Progenitor cell of endocrine pancreas (in vitro differentiated cells): ENCODE measurements around the gene KCNQ5. TPM values are rescaled to one million over a fixed set of nuclear protein-coding genes. Genes with fewer than 3 reads are reported as not detected.

ENCODE experiments used
- DNase-seq: peaks from one replicate; pipeline ENCODE4 v3.0.0; 2021; ENCODE audit warnings: low spot score; ENCODE audit not compliant: unreplicated experiment
- H3K27ac Mint-ChIP-seq: 2 replicates; pipeline ENCODE4 v1.8.0; 2021; ENCODE audit warnings: mild to moderate bottlenecking, moderate library complexity, mixed read lengths
- H3K27me3 Mint-ChIP-seq: 2 replicates; pipeline ENCODE4 v1.8.0; 2021; ENCODE audit warnings: mixed read lengths
- H3K36me3 Mint-ChIP-seq: 2 replicates; pipeline ENCODE4 v1.8.0; 2022; ENCODE audit warnings: mixed read lengths; ENCODE audit not compliant: insufficient read depth
- H3K4me1 Mint-ChIP-seq: 2 replicates; pipeline ENCODE4 v1.8.0; 2021; ENCODE audit warnings: low read depth, mixed read lengths
- H3K4me3 Mint-ChIP-seq: 2 replicates; pipeline ENCODE4 v1.8.0; 2021; ENCODE audit warnings: low read depth, mild to moderate bottlenecking, moderate library complexity, mixed read lengths
- H3K9me3 Mint-ChIP-seq: 2 replicates; pipeline ENCODE4 v1.8.0; 2021; ENCODE audit warnings: low read depth, mixed read lengths
- CTCF ChIP-seq: fragments of 200-600 bp; sonication (generic); IDR thresholded peaks from one replicate; pipeline ENCODE4 v1.5.0; 2021; ENCODE audit warnings: antibody characterized with exemption, mild to moderate bottlenecking; ENCODE audit not compliant: unreplicated experiment
- total RNA-seq: library from RNA; stranded (reverse); gene quantifications from 2 replicates; pipeline ENCODE4 v1.2.1, GENCODE V29; 2021

Gene KCNQ5
- total RNA-seq, 1 donor from 2014 or later: 1.0 TPM

- TF ChIP-seq CTCF: no peak
- no peaks in the 10 kb centered on the region for H3K36me3 Mint-ChIP-seq
- DNase-seq: no peak
- H3K4me3 Mint-ChIP-seq: no peak overlapping the region
- H3K27me3 Mint-ChIP-seq: no peaks in the 10 kb centered on the region
- no peaks in the 10 kb centered on the region for H3K4me1 Mint-ChIP-seq
- H3K27ac Mint-ChIP-seq: no peak overlapping the region
- H3K9me3 Mint-ChIP-seq: no peaks in the 10 kb centered on the region
Observed at GRCh38 chr6:73049971-73050594, 428.2 kb downstream of the KCNQ5 start.

GRCh38 chr6:73050706-73051105, 428.8 kb downstream of the KCNQ5 start:
- no peaks in the 10 kb centered on the region for H3K27me3 Mint-ChIP-seq
- no peak overlapping the region for H3K27ac Mint-ChIP-seq
- H3K36me3 Mint-ChIP-seq: no peaks in the 10 kb centered on the region
- no peak for TF ChIP-seq CTCF
- no peaks in the 10 kb centered on the region for H3K9me3 Mint-ChIP-seq
- H3K4me3 Mint-ChIP-seq: no peak overlapping the region
- no peak for DNase-seq
- no peaks in the 10 kb centered on the region for H3K4me1 Mint-ChIP-seq

- Mint-ChIP-seq H3K9me3 (no peaks in the 10 kb centered on the region), H3K36me3 (no peaks in the 10 kb centered on the region), H3K27ac (no peak overlapping the region), H3K4me1 (no peaks in the 10 kb centered on the region), H3K4me3 (no peak overlapping the region), H3K27me3 (no peaks in the 10 kb centered on the region)
- no peak for TF ChIP-seq CTCF
- DNase-seq: no peak
Observed at GRCh38 chr6:73051147-73051546, 429.3 kb downstream of the KCNQ5 start.

GRCh38 chr6:73054958-73055357, 433.1 kb downstream of the KCNQ5 start:
- no peak overlapping the region for H3K27ac Mint-ChIP-seq
- no peaks in the 10 kb centered on the region for H3K27me3 Mint-ChIP-seq
- H3K36me3 Mint-ChIP-seq: no peaks in the 10 kb centered on the region
- no peak overlapping the region for H3K4me3 Mint-ChIP-seq
- H3K4me1 Mint-ChIP-seq: no peaks in the 10 kb centered on the region
- peaks cover 5% of the 10 kb centered on the region for H3K9me3 Mint-ChIP-seq
- DNase-seq: no peak
- no peak for TF ChIP-seq CTCF

- H3K9me3 Mint-ChIP-seq: peaks cover 5% of the 10 kb centered on the region
- DNase-seq: no peak
- no peak overlapping the region for H3K27ac Mint-ChIP-seq
- no peak for TF ChIP-seq CTCF
- H3K4me3 Mint-ChIP-seq: no peak overlapping the region
- no peaks in the 10 kb centered on the region for H3K36me3 Mint-ChIP-seq
- H3K4me1 Mint-ChIP-seq: no peaks in the 10 kb centered on the region
- no peaks in the 10 kb centered on the region for H3K27me3 Mint-ChIP-seq
Observed at GRCh38 chr6:73058736-73059135, 436.9 kb downstream of the KCNQ5 start.
